K562 (cell line): ENCODE measurements around the gene VPS45. TPM values are rescaled to one million over a fixed set of nuclear protein-coding genes. Genes with fewer than 3 reads are reported as not detected.

ENCODE experiments used
- ATF3 ChIP-seq, 2 experiments: fragments of 450-650 bp in 1 of 2; sonication (generic) in 1 of 2; formaldehyde crosslinking in 1 of 2; IDR thresholded peaks in 1 of 2; conservative IDR thresholded peaks in 1 of 2; 2 replicates each; pipeline versions ENCODE4 v1.6.1 to v1.8.1; 2016 to 2023; ENCODE audit warnings: mild to moderate bottlenecking in 2 of 2, moderate library complexity in 2 of 2, inconsistent platforms in 1 of 2, missing genetic modification reagents in 1 of 2
- CHCHD3 ChIP-seq: fragments of 250-450 bp; sonication (Bioruptor Pico); IDR thresholded peaks from 2 replicates; pipeline ENCODE4 v2.1.2; 2022; ENCODE audit warnings: mild to moderate bottlenecking
- CTBP1 ChIP-seq: fragments of 450-650 bp; IDR thresholded peaks from 2 replicates; pipeline ENCODE4 v1.6.1; 2016; ENCODE audit warnings: borderline replicate concordance
- EP300 ChIP-seq: IDR thresholded peaks from 2 replicates; pipeline ENCODE4 v1.6.1; 2012; ENCODE audit warnings: low read length, improper control_type of control experiment
- ESRRA ChIP-seq: fragments of 450-650 bp; IDR thresholded peaks from 2 replicates; pipeline ENCODE4 v1.6.1; 2014; ENCODE audit warnings: low read depth, mild to moderate bottlenecking, moderate library complexity, borderline replicate concordance
- ETV1 ChIP-seq: fragments of 450-650 bp; conservative IDR thresholded peaks from 2 replicates; pipeline ENCODE4 v1.6.1; 2016; ENCODE audit warnings: missing genetic modification characterization, control low read depth, low read depth, missing compliant biosample characterization
- HDAC3 ChIP-seq: fragments of 450-650 bp; IDR thresholded peaks from 2 replicates; pipeline ENCODE4 v1.6.1; 2018; ENCODE audit warnings: borderline replicate concordance, mild to moderate bottlenecking, moderate library complexity; ENCODE audit not compliant: partially characterized antibody
- HMGN3 ChIP-seq: IDR thresholded peaks from 2 replicates; pipeline ENCODE4 v1.6.1; 2011; ENCODE audit warnings: borderline replicate concordance, low read depth, mild to moderate bottlenecking, mixed read lengths, low read length; ENCODE audit not compliant: insufficient read length; ENCODE audit errors: extremely low read depth
- KLF10 ChIP-seq: fragments of 250-450 bp; sonication (Bioruptor Pico); IDR thresholded peaks from 2 replicates; pipeline ENCODE4 v1.6.1; 2021; ENCODE audit warnings: matching md5 sums
- MBD2 ChIP-seq: sonication (generic); IDR thresholded peaks from 2 replicates; pipeline ENCODE4 v1.6.1; 2016; ENCODE audit warnings: low read depth, borderline replicate concordance
- OTX1 ChIP-seq: fragments of 450-650 bp; formaldehyde crosslinking; IDR thresholded peaks from 2 replicates; pipeline ENCODE4 v1.4.0; 2022; ENCODE audit warnings: mild to moderate bottlenecking
- SNRNP70 ChIP-seq: fragments of 200-400 bp; formaldehyde crosslinking; optimal IDR thresholded peaks from 2 replicates; pipeline ENCODE3; 2017; ENCODE audit warnings: low read depth, low read length
- SREBF2 ChIP-seq: sonication (generic); formaldehyde crosslinking; IDR thresholded peaks from 2 replicates; pipeline ENCODE4 v1.4.0; 2020; ENCODE audit warnings: mild to moderate bottlenecking, missing genetic modification reagents
- SUPT5H ChIP-seq: fragments of 450-650 bp; IDR thresholded peaks from 2 replicates; pipeline ENCODE4 v1.6.1; 2016
- TCF7 ChIP-seq: sonication (generic); IDR thresholded peaks from 2 replicates; pipeline ENCODE4 v1.6.1; 2016; ENCODE audit warnings: antibody characterized with exemption, borderline replicate concordance
- TRIM24 ChIP-seq, 2 experiments: fragments of 450-650 bp; IDR thresholded peaks; 2 replicates each; pipeline ENCODE4 v1.6.1; 2016
- ZFX ChIP-seq: sonication (generic); formaldehyde crosslinking; IDR thresholded peaks from 2 replicates; pipeline ENCODE4 v1.8.0; 2022; ENCODE audit warnings: mild to moderate bottlenecking, missing genetic modification reagents, moderate library complexity
- ZNF143 ChIP-seq: sonication (generic); formaldehyde crosslinking; IDR thresholded peaks from 2 replicates; pipeline ENCODE4 v1.9.0; 2022; ENCODE audit warnings: mild to moderate bottlenecking, missing genetic modification reagents
- ZNF197 ChIP-seq: fragments of 200-800 bp; sonication (Bioruptor generic); IDR thresholded peaks from 2 replicates; pipeline ENCODE4 v1.6.1; 2016; ENCODE audit warnings: low read depth, missing genetic modification characterization, missing compliant biosample characterization
- ZNF395 ChIP-seq: fragments of 200-800 bp; sonication (Bioruptor generic); IDR thresholded peaks from 2 replicates; pipeline ENCODE4 v1.6.1; 2017; ENCODE audit warnings: missing genetic modification characterization, missing compliant biosample characterization
- ZNF699 ChIP-seq: fragments of 250-450 bp; sonication (Bioruptor Pico); IDR thresholded peaks from 2 replicates; pipeline ENCODE4 v1.8.0; 2021; ENCODE audit warnings: mild to moderate bottlenecking, moderate library complexity; ENCODE audit not compliant: insufficient replicate concordance
- polyA plus RNA-seq, 8 experiments: library from polyadenylated mRNA; depleted of rRNA in 4 of 8; stranded (reverse) in 5 of 8; unstranded in 3 of 8; fragments of >200 nt; fragmentation: Nextera tagmentation in 2 of 8; fragmentation: Illumina TruSeq in 1 of 8; extraction: Ambion mirVana in 2 of 8; extraction: Trizol in 1 of 8; gene quantifications; 2 replicates each; pipeline versions ENCODE4 v1.2.1 to v1.2.3, GENCODE V29; 2011 to 2014; ENCODE audit warnings: inconsistent platforms in 1 of 8, missing spikeins in 1 of 8
- total RNA-seq, 7 experiments: library from RNA; depleted of rRNA in 6 of 7; stranded (reverse); fragments of >200 nt in 6 of 7; fragmentation: Illumina TruSeq in 2 of 7; extraction: Trizol in 2 of 7; gene quantifications; 2 replicates each; pipeline versions ENCODE4 v1.2.1 to v1.2.3, GENCODE V29; 2011 to 2021; ENCODE audit warnings: low replicate concordance in 1 of 7
- TF ChIP-seq, protein P1 (sequence below): fragments of 450-650 bp; formaldehyde crosslinking; IDR thresholded peaks from 2 replicates; pipeline ENCODE4 v1.4.0; 2022; ENCODE audit warnings: missing genetic modification characterization

The VPS45 gene
- total and polyA plus RNA-seq, 9 of the 15 experiments (the other 6 are each of a cell fraction or from before 2014, with no cell fraction given) = 17.9 to 48.2 (median 34.4) TPM

- no peak for TF ChIP-seq CHCHD3 (CRISPR knock-in tag)
- TF ChIP-seq ATF3 (IDR thresholded peaks at IDR 0.05) = peak; percentile 48; the same call in 1 of the 2 replicates
- TF ChIP-seq ATF3 (CRISPR knock-in tag; conservative IDR thresholded peaks at IDR 0.05) = no peak
- TF ChIP-seq SUPT5H = peak; percentile 72
- TF ChIP-seq SREBF2 (CRISPR knock-in tag) = no peak
- peak; percentile 70; the same call in 1 of the 2 replicates for TF ChIP-seq OTX1 (CRISPR knock-in tag)
- peak; percentile 19 for TF ChIP-seq HDAC3
- TF ChIP-seq EP300 = peak; percentile 82
- no peak for TF ChIP-seq TCF7
- 0 out of 4 replicates have a peak, but pooled peaks of 1 of the 2 experiments have one; percentile 44 for TF ChIP-seq TRIM24 (IDR thresholded peaks at IDR 0.05)
- TF ChIP-seq, protein P1, sequence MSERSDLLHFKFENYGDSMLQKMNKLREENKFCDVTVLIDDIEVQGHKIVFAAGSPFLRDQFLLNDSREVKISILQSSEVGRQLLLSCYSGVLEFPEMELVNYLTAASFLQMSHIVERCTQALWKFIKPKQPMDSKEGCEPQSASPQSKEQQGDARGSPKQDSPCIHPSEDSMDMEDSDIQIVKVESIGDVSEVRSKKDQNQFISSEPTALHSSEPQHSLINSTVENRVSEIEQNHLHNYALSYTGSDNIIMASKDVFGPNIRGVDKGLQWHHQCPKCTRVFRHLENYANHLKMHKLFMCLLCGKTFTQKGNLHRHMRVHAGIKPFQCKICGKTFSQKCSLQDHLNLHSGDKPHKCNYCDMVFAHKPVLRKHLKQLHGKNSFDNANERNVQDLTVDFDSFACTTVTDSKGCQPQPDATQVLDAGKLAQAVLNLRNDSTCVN = peak; percentile 55; the same call in 1 of the 2 replicates
- TF ChIP-seq ESRRA = no peak; the same call in 1 of the 2 replicates
- 0 out of 2 replicates have a peak, but pooled peaks have one; percentile 7 for TF ChIP-seq ZNF197 (CRISPR knock-in tag)
- no peak for TF ChIP-seq ZFX (CRISPR knock-in tag)
- TF ChIP-seq ZNF699 = no peak
- 0 out of 2 replicates have a peak, but pooled peaks have one; percentile 56 for TF ChIP-seq CTBP1
- TF ChIP-seq SNRNP70 = no peak
- peak; percentile 14; the same call in 1 of the 2 replicates for TF ChIP-seq ZNF143
- TF ChIP-seq ETV1 (tag) = peak; percentile 66; the same call in 1 of the 2 replicates
- no peak; the same call in 1 of the 2 replicates for TF ChIP-seq ZNF395
- no peak for TF ChIP-seq HMGN3
- TF ChIP-seq KLF10 (CRISPR knock-in tag) = no peak
- peak; percentile 56; the same call in 1 of the 2 replicates for TF ChIP-seq MBD2
These were observed 95.5 kb downstream of the VPS45 start (continued) for GRCh38 chr1:150162862-150163706.
